ENCODE results near the gene SCART1. TPM values are rescaled to one million over a fixed set of nuclear protein-coding genes. Genes with fewer than 3 reads are reported as not detected.
"Not testable (repeated sequence)": the region's sequence is repeated elsewhere in the genome, so short reads cannot be mapped to it uniquely, and the experiment has no call there.

The SCART1 gene
- total RNA-seq, 6 experiments from 2014 or later: 0.59 to 1.3 (median 1.0) TPM

- no peaks in the 10 kb centered on the region for H3K9me3 Mint-ChIP-seq
- peaks cover 1% of the 10 kb centered on the region; the same call in 1 of the 2 replicates for H3K27me3 Mint-ChIP-seq (ENCODE audit: insufficient read depth)
- no peak for TF ChIP-seq CTCF (IDR thresholded peaks at IDR 0.05)
- no peak overlapping the region for H3K4me3 Mint-ChIP-seq
- no peak for DNase-seq
- H3K36me3 Mint-ChIP-seq (ENCODE audit: low read depth): no peaks in the 10 kb centered on the region
- no peaks in the 10 kb centered on the region for H3K4me1 Mint-ChIP-seq (ENCODE audit: low read depth)
- H3K27ac Mint-ChIP-seq: no peak overlapping the region
Measured at GRCh38 chr10:133511907-133512528, 58.3 kb downstream of the SCART1 start.

- Mint-ChIP-seq H3K4me1 (ENCODE audit: low read depth) (no peaks in the 10 kb centered on the region; the same call in 1 of the 2 replicates), H3K4me3 (no peak overlapping the region), H3K9me3 (peaks cover 4% of the 10 kb centered on the region; the same call in 1 of the 2 replicates), H3K27me3 (ENCODE audit: insufficient read depth) (no peaks in the 10 kb centered on the region), H3K36me3 (ENCODE audit: low read depth) (no peaks in the 10 kb centered on the region), H3K27ac (no peak overlapping the region)
- no peak for DNase-seq
- no peak for TF ChIP-seq CTCF (IDR thresholded peaks at IDR 0.05)
Measured at GRCh38 chr10:133515471-133515870, 61.7 kb downstream of the SCART1 start.

DNA sequence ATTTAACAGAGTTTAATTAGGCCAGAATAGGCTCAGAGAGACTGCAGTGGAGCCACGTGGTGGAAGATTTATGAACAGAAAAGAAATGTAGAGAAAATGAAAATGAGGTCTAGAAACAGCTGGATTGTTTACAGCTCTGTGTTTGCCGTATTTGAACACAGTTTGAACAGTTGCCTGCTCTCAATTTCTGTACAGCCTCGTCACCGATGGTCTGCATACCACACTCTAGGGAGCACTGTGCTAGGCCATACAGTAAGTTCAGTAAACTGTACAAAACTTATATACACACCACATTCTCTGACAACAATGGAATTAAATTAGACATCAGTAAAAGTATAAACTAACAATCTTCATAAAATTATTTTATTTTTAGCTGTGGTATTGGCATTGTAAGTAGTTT, 62.3 kb downstream of the SCART1 start:
- Mint-ChIP-seq H3K4me1 (ENCODE audit: low read depth) (no peaks in the 10 kb centered on the region; the same call in 1 of the 2 replicates), H3K27me3 (ENCODE audit: insufficient read depth) (peaks cover 2% of the 10 kb centered on the region; the same call in 1 of the 2 replicates)
- DNase-seq: no peak

GRCh38 chr10:133518517-133518916, 64.8 kb downstream of the SCART1 start:
- not testable (repeated sequence) for H3K27me3 Mint-ChIP-seq (ENCODE audit: insufficient read depth); H3K4me1 Mint-ChIP-seq (ENCODE audit: low read depth); H3K36me3 Mint-ChIP-seq (ENCODE audit: low read depth); H3K4me3 Mint-ChIP-seq; H3K27ac Mint-ChIP-seq; H3K9me3 Mint-ChIP-seq; DNase-seq

More for the DNA sequence above, 62.3 kb downstream of the SCART1 start:
- no peak for TF ChIP-seq CTCF (IDR thresholded peaks at IDR 0.05)
- Mint-ChIP-seq H3K4me3 (no peak overlapping the region), H3K36me3 (ENCODE audit: low read depth) (no peaks in the 10 kb centered on the region), H3K9me3 (peaks cover 4% of the 10 kb centered on the region; the same call in 1 of the 2 replicates), H3K27ac (no peak overlapping the region)

Other genes starting within 250 kb of the SCART1 start
- not detected for gene UTF1, start 223.7 kb upstream of the SCART1 start, total RNA-seq (2021; fragmentation: NEBNext Ultra II Directional; extraction: Animal tissue kit (Norgen Biotek cat#: 25700))
- gene VENTX, start 216.1 kb upstream of the SCART1 start, total RNA-seq (2021; fragmentation: NEBNext Ultra II Directional; extraction: Animal tissue kit (Norgen Biotek cat#: 25700)): not detected
- gene ADAM8, start 177.1 kb upstream of the SCART1 start, total RNA-seq (2021; fragmentation: NEBNext Ultra II Directional; extraction: Animal tissue kit (Norgen Biotek cat#: 25700)): 1 to 10 TPM in 5 of 6 experiments, under 1 TPM in 1; 0.99 to 2.9 (median 1.2) TPM
- gene TUBGCP2, start 145.1 kb upstream of the SCART1 start, total RNA-seq (2021; fragmentation: NEBNext Ultra II Directional; extraction: Animal tissue kit (Norgen Biotek cat#: 25700)): 10 to 100 TPM; 72.5 to 80.8 (median 77.7) TPM
- gene ZNF511, start 145.0 kb upstream of the SCART1 start, total RNA-seq (2021; fragmentation: NEBNext Ultra II Directional; extraction: Animal tissue kit (Norgen Biotek cat#: 25700)): 10 to 100 TPM; 45.7 to 62.0 (median 52.7) TPM
- gene CALY, start 117.0 kb upstream of the SCART1 start, total RNA-seq (2021; fragmentation: NEBNext Ultra II Directional; extraction: Animal tissue kit (Norgen Biotek cat#: 25700)): under 1 TPM in 1 of 6 experiments, not detected in 5; 0.31 TPM
- not detected for gene PRAP1, start 106.6 kb upstream of the SCART1 start, total RNA-seq (2021; fragmentation: NEBNext Ultra II Directional; extraction: Animal tissue kit (Norgen Biotek cat#: 25700))
- gene FUOM, start 95.9 kb upstream of the SCART1 start, total RNA-seq (2021; fragmentation: NEBNext Ultra II Directional; extraction: Animal tissue kit (Norgen Biotek cat#: 25700)): 1 to 10 TPM in 5 of 6 experiments, under 1 TPM in 1; 0.55 to 8.9 (median 7.8) TPM
- gene ECHS1, start 80.6 kb upstream of the SCART1 start, total RNA-seq (2021; fragmentation: NEBNext Ultra II Directional; extraction: Animal tissue kit (Norgen Biotek cat#: 25700)): 100 to 1,000 TPM; 105 to 137 (median 114) TPM
- gene PAOX, start 74.7 kb upstream of the SCART1 start, total RNA-seq (2021; fragmentation: NEBNext Ultra II Directional; extraction: Animal tissue kit (Norgen Biotek cat#: 25700)): 1 to 10 TPM; 2.4 to 4.9 (median 3.6) TPM
- 10 to 100 TPM; 23.7 to 33.0 (median 26.6) TPM for gene MTG1, start 59.8 kb upstream of the SCART1 start, total RNA-seq (2021; fragmentation: NEBNext Ultra II Directional; extraction: Animal tissue kit (Norgen Biotek cat#: 25700))
- 1 to 10 TPM in 2 of 6 experiments, under 1 TPM in 4; 0.31 to 2.9 (median 0.40) TPM for gene SPRN, start 29.3 kb upstream of the SCART1 start, total RNA-seq (2021; fragmentation: NEBNext Ultra II Directional; extraction: Animal tissue kit (Norgen Biotek cat#: 25700))
- gene CYP2E1, start 73.4 kb downstream of the SCART1 start, total RNA-seq (2021; fragmentation: NEBNext Ultra II Directional; extraction: Animal tissue kit (Norgen Biotek cat#: 25700)): 1 to 10 TPM in 2 of 6 experiments, under 1 TPM in 4; 0.45 to 1.3 (median 0.83) TPM
- gene SYCE1, start 111.6 kb downstream of the SCART1 start, total RNA-seq (2021; fragmentation: NEBNext Ultra II Directional; extraction: Animal tissue kit (Norgen Biotek cat#: 25700)): not detected
- gene FRG2B, start 172.8 kb downstream of the SCART1 start, total RNA-seq (2021; fragmentation: NEBNext Ultra II Directional; extraction: Animal tissue kit (Norgen Biotek cat#: 25700)): not detected

All from HFFc6 (cell line).